ENCODE results near the gene NPLOC4. TPM values are rescaled to one million over a fixed set of nuclear protein-coding genes. Genes with fewer than 3 reads are reported as not detected.

NPLOC4 gene
- total and polyA plus RNA-seq, 2 of the 13 experiments (the other 11 are each of a cell fraction or from before 2014, with no cell fraction given), result 57.0 to 97.0 TPM

DNA sequence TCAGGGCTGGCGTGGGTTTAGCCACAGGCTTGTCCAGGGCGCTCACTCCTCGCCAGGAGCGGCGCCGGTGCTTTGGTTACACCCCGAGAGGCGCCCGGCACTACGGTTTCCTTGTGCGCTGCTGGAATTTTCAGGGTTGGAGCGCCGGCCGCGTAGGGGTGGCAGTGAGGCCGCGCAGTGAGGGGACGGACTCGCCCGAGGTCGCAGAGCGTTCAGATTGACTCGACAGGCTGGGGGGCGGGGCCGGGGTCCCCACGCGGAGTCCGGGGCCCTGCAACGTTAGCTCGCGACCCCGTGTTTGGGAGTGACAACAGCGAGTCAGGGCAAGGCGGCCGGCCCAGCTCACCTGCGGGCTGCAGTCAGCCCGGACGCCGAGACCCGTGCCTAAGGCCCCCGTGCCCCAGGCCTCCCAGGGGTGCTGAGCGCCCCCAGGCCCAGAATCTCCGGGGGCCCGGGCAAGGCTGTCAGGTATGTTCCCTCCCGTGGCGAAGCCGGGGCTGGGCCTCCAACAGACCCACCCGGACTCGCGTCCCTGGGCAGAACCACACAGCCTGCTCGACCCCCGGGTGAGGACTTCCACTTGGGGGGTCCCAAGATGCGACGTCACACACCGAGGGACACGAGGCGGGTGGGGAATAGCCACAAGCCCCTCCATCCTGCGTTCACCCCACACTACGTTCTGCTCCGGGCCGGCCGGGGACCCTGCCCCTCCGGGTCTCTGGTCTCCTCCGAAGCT lies 123.0 kb downstream of the NPLOC4 start (continued):
- TF ChIP-seq TRIM24 (CRISPR knock-in tag; IDR thresholded peaks at IDR 0.05) (no peak), NCOA5 (CRISPR knock-in tag; IDR thresholded peaks at IDR 0.05) (no peak), MTA3 (CRISPR knock-in tag; IDR thresholded peaks at IDR 0.05) (no peak), HOXD1 (CRISPR knock-in tag; IDR thresholded peaks at IDR 0.05) (peak; percentile 57; the same call in 1 of the 2 replicates), DRAP1 (CRISPR knock-in tag; IDR thresholded peaks at IDR 0.05) (peak; percentile 7; the same call in 1 of the 2 replicates), DMAP1 (CRISPR knock-in tag; IDR thresholded peaks at IDR 0.05) (peak; percentile 63), SP2 (CRISPR knock-in tag; IDR thresholded peaks at IDR 0.05) (0 out of 2 replicates have a peak, but pooled peaks have one; percentile 17), ARID3A (IDR thresholded peaks at IDR 0.05; ENCODE audit: low read depth, low read length) (no peak), RBFOX2 (IDR thresholded peaks at IDR 0.05; ENCODE audit: low read depth, low read length) (peak; percentile 30), KDM2A (CRISPR knock-in tag; IDR thresholded peaks at IDR 0.05; ENCODE audit: borderline replicate concordance, low read depth) (no peak; the same call in 1 of the 2 replicates), SMYD3 (CRISPR knock-in tag; IDR thresholded peaks at IDR 0.05) (no peak), PHF5A (CRISPR knock-in tag; IDR thresholded peaks at IDR 0.05; ENCODE audit: low read depth, unreplicated experiment) (no peak)
- TF ChIP-seq, protein P1, sequence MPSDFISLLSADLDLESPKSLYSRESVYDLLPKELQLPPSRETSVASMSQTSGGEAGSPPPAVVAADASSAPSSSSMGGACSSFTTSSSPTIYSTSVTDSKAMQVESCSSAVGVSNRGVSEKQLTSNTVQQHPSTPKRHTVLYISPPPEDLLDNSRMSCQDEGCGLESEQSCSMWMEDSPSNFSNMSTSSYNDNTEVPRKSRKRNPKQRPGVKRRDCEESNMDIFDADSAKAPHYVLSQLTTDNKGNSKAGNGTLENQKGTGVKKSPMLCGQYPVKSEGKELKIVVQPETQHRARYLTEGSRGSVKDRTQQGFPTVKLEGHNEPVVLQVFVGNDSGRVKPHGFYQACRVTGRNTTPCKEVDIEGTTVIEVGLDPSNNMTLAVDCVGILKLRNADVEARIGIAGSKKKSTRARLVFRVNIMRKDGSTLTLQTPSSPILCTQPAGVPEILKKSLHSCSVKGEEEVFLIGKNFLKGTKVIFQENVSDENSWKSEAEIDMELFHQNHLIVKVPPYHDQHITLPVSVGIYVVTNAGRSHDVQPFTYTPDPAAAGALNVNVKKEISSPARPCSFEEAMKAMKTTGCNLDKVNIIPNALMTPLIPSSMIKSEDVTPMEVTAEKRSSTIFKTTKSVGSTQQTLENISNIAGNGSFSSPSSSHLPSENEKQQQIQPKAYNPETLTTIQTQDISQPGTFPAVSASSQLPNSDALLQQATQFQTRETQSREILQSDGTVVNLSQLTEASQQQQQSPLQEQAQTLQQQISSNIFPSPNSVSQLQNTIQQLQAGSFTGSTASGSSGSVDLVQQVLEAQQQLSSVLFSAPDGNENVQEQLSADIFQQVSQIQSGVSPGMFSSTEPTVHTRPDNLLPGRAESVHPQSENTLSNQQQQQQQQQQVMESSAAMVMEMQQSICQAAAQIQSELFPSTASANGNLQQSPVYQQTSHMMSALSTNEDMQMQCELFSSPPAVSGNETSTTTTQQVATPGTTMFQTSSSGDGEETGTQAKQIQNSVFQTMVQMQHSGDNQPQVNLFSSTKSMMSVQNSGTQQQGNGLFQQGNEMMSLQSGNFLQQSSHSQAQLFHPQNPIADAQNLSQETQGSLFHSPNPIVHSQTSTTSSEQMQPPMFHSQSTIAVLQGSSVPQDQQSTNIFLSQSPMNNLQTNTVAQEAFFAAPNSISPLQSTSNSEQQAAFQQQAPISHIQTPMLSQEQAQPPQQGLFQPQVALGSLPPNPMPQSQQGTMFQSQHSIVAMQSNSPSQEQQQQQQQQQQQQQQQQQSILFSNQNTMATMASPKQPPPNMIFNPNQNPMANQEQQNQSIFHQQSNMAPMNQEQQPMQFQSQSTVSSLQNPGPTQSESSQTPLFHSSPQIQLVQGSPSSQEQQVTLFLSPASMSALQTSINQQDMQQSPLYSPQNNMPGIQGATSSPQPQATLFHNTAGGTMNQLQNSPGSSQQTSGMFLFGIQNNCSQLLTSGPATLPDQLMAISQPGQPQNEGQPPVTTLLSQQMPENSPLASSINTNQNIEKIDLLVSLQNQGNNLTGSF (CRISPR knock-in tag; IDR thresholded peaks at IDR 0.05), result 0 out of 2 replicates have a peak, but pooled peaks have one; percentile 21
- TF ChIP-seq, protein P2, sequence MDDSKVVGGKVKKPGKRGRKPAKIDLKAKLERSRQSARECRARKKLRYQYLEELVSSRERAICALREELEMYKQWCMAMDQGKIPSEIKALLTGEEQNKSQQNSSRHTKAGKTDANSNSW (CRISPR knock-in tag; IDR thresholded peaks at IDR 0.05; ENCODE audit: borderline replicate concordance), result no peak; the same call in 1 of the 2 replicates
- TF ChIP-seq, protein P3, sequence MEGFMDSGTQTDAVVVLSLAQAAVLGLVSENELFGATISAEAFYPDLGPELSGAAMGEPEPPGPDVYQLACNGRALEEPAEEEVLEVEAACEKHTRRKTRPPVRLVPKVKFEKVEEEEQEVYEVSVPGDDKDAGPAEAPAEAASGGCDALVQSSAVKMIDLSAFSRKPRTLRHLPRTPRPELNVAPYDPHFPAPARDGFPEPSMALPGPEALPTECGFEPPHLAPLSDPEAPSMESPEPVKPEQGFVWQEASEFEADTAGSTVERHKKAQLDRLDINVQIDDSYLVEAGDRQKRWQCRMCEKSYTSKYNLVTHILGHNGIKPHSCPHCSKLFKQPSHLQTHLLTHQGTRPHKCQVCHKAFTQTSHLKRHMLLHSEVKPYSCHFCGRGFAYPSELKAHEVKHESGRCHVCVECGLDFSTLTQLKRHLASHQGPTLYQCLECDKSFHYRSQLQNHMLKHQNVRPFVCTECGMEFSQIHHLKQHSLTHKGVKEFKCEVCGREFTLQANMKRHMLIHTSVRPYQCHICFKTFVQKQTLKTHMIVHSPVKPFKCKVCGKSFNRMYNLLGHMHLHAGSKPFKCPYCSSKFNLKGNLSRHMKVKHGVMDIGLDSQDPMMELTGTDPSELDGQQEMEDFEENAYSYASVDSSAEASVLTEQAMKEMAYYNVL (CRISPR knock-in tag; IDR thresholded peaks at IDR 0.05; ENCODE audit: borderline replicate concordance), result no peak; the same call in 1 of the 2 replicates
- TF ChIP-seq, protein P4, sequence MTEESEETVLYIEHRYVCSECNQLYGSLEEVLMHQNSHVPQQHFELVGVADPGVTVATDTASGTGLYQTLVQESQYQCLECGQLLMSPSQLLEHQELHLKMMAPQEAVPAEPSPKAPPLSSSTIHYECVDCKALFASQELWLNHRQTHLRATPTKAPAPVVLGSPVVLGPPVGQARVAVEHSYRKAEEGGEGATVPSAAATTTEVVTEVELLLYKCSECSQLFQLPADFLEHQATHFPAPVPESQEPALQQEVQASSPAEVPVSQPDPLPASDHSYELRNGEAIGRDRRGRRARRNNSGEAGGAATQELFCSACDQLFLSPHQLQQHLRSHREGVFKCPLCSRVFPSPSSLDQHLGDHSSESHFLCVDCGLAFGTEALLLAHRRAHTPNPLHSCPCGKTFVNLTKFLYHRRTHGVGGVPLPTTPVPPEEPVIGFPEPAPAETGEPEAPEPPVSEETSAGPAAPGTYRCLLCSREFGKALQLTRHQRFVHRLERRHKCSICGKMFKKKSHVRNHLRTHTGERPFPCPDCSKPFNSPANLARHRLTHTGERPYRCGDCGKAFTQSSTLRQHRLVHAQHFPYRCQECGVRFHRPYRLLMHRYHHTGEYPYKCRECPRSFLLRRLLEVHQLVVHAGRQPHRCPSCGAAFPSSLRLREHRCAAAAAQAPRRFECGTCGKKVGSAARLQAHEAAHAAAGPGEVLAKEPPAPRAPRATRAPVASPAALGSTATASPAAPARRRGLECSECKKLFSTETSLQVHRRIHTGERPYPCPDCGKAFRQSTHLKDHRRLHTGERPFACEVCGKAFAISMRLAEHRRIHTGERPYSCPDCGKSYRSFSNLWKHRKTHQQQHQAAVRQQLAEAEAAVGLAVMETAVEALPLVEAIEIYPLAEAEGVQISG (CRISPR knock-in tag; IDR thresholded peaks at IDR 0.05), result peak; percentile 61; the same call in 1 of the 2 replicates

Data from HepG2 (cell line).